Measurements from ENCODE around the gene EXOC3.

The EXOC3 gene

DNA sequence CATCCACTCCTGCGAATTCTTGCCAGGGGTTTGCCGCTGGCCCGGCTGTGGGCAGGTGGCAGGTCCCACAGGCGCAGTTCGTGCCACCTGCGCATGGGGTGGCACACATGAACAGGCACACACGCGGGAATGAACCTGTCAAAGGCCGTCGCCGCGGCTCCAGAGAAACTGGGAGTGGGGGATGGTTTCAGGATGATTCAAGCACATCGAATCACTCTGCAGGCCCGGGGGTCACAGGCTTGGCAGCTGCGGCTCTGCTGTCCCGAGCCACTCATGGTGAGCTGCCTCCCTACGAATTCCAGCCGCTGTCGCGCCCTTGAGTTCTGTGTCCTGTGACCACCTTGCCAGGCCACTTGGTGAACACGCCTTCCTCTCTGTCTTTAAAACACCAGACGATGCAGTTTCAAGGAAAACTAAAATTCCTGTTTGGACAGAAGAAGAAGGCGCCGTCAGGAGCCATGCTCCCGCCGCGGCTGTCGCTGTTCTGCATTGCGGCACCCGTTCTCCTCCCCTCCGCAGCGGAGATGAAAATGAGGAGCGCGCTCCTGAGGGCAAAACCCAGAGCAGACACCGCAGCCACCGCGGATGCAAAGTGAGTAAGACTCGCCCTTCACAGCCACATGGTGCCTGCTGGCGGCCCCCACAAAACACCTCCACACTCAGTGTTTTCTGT lies 15.4 kb upstream of the EXOC3 start:
- no peak for DNase-seq

- no peak for DNase-seq
Measured at GRCh38 chr5:428219-428618, 14.8 kb upstream of the EXOC3 start.

DNA sequence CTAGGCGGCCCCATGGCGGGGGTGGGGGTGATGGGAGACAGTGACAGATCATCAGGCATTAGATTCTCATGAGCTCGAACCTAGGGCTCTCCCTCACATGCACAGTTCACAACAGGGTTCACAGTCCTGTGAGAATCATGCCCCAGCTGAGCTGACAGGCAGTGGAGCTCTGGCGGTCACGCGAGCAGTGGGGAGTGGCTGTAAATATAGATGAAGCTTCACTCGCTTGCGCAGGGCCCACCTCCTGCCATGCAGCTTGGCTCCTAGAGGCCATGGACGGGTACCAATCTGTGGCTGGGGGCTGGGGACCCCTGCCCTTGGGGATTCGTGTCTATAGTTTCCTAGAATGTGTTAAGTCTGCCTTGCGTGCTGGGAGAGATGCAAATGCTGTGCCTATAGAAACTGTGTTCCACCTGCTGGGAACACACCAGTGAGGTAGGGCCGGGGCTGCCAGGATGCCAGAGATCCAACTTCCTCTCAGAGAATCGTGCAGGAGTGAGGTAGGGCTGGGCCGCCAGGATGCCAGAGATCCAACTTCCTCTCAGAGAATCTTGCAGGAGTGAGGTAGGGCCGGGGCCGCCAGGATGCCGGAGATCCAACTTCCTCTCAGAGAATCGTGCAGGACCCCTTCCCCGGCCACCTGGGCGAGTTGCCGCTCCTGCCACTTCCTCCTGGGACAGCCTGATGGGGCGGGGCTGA lies 14.1 kb upstream of the EXOC3 start:
- no peak for DNase-seq

GRCh38 chr5:429453-430188 lies 13.4 kb upstream of the EXOC3 start:
- no peak for DNase-seq

DNA sequence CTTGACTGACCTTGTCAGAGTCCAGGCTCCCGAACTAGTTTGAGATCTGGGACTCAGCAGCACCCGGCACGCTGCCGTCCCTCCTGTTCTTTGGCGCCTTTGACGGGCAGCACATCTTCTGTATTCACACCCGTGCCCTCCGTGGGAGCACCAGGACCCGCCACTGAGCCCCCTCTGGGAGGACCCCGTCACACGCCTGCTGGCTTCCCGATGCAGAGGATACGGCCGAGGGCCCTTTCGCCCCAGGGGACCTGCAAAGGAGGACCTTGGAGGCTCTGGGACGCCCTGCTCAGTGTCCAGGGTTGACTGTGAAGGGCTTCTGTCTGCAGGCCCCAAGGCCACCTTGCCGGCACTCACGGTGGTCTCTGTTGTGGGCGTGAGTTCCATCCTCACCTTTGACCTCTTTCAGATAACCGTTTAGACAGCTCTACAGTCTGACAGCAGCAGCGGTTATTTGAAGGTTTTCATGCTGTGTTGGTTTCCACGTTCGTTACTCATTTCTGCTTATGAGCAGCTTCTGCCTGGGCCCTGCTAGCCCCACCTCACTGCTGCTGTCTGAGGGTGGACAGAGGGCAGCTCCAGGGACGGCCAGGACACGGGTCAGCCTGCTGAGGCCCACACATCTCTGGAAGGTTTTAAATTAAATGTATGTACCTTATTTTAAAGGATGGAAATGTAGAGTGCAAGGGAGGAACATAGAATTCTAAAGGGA lies 12.6 kb upstream of the EXOC3 start:
- DNase-seq, result no peak

GRCh38 chr5:431001-431710 lies 11.8 kb upstream of the EXOC3 start:
- peak; percentile 45 for DNase-seq

GRCh38 chr5:431711-432050 lies 11.3 kb upstream of the EXOC3 start:
- DNase-seq, result no peak

GRCh38 chr5:432201-432927 lies 10.6 kb upstream of the EXOC3 start:
- no peak for DNase-seq

GRCh38 chr5:432928-433791 lies 9.8 kb upstream of the EXOC3 start:
- no peak for DNase-seq

DNA sequence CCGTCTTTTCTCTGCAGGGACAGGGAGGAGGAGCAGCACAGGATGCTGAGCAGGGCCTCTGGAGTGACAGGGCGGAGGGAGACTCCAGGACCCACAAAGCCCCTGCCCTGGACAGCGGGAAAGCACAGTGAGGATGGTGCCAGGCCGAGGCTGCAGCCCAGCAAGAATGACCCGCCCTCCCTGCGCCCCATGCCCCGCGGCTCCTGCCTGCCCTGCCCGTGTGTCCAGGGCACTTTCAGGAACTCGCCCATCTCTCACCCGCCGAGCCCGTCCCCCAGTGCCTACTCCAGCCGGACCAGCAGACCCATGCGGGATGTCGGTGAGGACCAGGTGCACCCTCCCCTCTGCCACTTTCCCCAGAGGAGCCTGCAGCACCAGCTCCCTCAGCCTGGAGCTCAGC lies 9.1 kb upstream of the EXOC3 start:
- no peak for DNase-seq

DNA sequence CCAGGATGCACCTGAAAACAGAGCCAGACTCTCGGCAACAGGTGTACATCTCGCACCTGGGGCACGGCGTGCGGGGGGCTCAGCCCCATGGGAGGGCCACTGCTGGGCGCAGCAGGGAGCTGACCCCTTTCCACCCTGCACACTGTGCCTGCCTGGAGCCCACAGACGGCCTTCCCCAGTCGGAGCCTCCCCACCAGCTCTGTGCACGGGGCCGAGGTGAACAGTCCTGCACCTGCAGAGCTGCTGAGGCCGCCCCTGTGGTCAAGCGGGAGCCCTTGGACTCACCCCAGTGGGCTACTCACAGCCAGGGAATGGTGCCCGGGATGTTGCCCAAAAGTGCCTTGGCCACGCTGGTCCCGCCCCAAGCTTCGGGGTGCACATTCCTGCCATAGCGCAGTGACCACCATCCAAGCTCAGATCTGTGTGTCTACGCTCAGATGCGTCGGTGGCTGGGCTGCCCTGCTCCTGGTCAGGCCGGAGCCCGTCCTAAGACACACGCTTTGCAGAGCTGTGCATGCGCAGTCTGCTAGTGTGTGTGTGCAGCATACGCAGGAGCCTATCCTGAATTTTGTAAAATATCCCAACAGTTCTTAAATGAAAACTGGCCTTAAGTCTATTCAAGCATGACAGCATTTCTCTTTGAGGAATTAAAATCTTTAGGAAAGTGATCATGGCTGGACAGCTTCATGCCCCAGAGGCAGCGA lies 8.4 kb upstream of the EXOC3 start:
- no peak for DNase-seq

DNA sequence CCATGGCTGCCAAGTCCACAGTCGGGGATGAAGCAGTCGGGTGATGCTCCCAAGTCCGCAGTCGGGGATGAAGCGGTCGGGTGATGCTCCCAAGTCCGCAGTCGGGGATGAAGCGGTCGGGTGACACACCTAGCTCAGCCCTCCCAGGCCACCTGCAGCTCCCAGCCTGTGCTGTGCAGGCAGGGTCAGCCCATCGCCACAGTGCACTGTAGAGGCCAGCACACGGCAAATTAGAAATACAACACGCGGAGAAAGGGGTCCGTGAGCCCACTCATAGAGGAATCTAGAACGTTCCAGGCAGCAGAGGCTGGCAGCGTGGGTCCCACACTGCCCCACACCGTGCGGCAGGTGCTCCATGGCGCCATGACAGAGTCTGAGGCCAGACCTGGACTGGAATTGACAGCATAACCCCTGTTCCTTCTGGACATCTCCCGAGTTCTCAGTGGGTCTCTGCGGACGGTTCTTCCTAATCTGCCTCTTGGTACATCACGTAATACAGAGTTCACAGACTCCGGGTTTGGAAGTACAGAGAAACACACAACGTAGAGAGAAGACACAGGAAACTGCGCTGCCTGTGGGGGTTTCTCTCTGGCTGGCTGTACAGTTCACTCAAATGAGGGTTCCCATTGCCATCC lies 7.7 kb upstream of the EXOC3 start:
- DNase-seq, result no peak

GRCh38 chr5:435961-436640 lies 6.9 kb upstream of the EXOC3 start:
- DNase-seq, result peak; percentile 43

DNA sequence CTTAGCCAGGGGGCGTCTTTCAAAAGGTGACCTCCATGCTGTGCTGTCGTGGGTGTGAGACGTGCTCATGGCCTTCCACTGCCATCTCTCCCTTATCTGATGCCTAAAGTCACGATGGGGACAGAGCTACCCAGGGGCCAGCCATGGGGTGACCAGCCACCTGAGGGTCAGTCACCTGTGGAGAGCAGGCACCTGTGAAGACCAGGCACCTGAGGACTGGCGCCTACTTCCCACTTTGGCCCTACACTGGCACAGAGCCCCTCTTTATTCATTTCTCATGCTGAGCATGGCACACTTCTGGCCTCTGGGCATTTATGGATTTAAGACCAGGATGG lies 6.4 kb upstream of the EXOC3 start:
- DNase-seq, result no peak

DNA sequence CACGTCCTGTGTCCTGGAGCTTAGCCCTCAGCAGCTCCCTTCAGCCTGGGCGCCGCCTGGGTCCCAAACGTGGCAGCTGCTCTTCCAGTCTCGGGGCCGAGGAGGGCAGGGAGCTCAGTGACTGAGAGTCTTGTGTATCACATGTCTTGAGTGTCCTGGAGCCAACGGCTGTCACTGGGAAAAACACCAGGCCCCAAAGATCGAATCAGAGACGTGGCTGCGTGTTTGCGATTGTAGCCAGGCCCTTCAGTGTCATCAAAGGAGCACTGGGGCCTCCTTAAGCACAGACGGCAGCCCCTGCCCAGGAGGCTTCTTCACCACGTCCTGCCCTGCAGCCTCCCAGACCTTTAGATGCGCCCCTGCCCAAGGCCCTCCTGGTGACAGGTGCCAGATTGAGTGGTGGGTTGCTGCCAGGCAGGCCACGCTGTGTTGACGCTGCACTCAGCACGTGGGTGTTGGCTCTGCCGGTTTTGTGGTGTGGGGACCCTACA lies 5.7 kb upstream of the EXOC3 start:
- DNase-seq, result no peak

GRCh38 chr5:438481-438981 lies 4.4 kb upstream of the EXOC3 start:
- no peak for DNase-seq

DNA sequence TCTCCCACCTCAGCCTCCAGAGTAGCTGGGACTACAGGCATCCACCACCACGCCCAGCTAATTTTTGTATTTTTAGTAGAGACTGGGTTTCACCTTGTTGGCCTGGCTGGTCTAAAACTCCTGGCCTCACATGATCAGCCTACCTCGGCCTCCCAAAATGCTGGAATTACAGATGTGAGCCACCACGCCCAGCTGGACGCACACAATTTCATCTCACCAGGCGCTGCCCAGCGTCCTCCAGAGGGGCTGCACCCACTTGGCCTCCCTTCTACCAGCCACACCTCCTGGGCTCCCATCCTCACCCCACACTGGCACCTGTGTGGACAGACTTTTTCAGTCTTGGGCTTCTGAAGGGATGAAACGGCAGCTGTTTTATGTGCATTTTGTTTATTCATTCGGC lies 3.8 kb upstream of the EXOC3 start:
- no peak for DNase-seq

DNA sequence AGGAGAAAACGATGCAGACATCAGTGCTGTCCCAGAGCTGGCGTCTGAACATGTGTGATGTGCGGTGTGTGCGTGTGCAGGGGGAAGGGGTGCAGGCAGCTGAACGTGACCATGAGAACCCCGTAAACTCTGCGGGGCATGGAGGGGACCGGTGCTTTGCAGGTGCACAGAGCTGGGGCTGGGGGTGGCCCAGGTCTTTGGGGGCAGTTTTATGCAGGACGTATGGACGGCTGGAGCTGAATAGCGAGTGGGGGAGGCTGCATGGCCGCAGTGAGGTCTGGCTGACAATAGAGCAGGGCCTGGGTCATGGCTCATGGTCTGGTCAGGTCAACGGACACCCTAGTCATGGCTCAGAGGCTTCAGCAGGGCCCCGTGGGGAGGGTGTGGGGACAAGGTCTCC lies 3.3 kb upstream of the EXOC3 start:
- DNase-seq, result no peak
